GM21825 (cell line): ENCODE data around the gene ZFP91.
"Not testable (repeated sequence)": the region's sequence is repeated elsewhere in the genome, so short reads cannot be mapped to it uniquely, and the experiment has no call there.

Experiments used
- ATAC-seq: cut with Tn5 transposase; IDR thresholded peaks from one replicate; pipeline ENCODE4 v1.9.1; 2021; ENCODE audit warnings: mild to moderate bottlenecking, moderate library complexity; ENCODE audit not compliant: unreplicated experiment

Gene ZFP91, protein sequence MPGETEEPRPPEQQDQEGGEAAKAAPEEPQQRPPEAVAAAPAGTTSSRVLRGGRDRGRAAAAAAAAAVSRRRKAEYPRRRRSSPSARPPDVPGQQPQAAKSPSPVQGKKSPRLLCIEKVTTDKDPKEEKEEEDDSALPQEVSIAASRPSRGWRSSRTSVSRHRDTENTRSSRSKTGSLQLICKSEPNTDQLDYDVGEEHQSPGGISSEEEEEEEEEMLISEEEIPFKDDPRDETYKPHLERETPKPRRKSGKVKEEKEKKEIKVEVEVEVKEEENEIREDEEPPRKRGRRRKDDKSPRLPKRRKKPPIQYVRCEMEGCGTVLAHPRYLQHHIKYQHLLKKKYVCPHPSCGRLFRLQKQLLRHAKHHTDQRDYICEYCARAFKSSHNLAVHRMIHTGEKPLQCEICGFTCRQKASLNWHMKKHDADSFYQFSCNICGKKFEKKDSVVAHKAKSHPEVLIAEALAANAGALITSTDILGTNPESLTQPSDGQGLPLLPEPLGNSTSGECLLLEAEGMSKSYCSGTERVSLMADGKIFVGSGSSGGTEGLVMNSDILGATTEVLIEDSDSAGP

DNA sequence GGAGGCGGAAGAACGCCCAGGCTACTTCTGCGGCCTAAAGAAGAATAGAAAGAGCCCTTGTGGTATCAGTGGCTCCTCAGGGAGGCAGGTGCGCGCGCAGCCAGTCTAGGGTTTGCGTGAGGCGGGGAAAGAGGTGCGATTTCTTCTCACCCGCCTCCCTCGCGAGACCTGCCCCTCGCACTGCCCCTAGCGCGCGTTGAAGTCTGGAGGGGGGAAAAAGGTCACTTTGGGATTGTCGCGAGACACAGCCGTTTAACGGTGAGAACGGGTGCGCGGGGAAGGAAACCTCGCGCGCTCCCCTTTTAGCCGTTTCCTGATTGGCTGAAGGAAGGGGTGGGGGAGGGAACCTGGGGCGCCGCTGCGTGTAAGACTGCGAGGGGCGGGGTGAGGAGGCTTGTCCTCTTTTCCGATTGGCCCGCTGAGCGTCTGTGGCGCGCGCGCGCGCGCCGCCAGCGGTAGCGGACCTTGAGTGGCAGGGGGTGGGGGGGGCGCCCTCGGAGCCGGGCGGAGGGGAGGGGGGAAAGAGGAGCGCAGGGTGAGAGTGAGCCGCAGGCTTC is at the start of gene ZFP91:
ZFP91 (plus strand) TSS at position 429 of the 557 bp plus-strand sequence. CDS start 219 bp downstream, outside the sequence.
- peak; percentile 38 for ATAC-seq

DNA sequence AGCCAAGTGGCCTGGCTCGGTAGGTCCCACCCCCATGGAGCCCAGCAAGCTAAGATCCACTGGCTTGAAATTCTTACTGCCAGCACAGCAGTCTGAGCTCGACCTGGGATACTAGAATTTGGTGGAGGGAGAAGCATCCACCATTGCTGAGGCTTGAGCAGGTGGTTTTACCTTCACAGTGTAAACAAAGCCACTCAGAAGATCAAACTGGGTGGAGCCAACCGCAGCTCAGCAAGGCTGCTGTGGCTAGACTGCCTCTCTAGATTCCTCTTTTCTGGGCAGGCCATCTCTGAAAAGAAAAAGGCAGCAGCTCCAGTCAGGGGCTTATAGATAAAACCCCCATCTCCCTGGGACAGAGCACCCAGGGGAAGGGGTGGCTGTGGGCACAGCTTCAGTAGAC is 48.6 kb upstream of the ZFP91 start:
- no peak for ATAC-seq

DNA sequence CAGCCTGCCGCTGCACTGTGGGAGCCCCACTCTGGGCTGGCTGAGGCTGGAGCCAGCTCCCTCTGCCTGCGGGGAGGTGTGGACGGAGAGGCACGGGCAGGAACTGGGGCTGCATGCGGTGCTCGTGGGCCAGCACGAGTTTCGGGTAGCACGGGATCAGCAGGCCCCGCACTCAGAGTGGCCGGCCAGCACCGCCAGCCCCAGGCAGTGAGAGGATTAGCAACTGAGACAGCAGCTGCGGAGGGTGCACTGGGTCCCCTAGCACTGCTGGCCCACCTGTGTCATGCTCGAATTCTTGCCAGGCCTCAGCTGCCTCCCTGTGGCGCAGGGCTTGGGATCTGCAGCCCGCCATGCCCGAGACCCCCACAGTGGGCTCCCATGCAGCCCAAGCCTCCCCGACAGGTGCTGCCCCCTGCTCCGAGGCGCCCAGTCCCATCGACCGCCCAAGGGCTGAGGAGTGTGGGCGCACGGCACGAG is 47.0 kb upstream of the ZFP91 start:
- no peak for ATAC-seq

DNA sequence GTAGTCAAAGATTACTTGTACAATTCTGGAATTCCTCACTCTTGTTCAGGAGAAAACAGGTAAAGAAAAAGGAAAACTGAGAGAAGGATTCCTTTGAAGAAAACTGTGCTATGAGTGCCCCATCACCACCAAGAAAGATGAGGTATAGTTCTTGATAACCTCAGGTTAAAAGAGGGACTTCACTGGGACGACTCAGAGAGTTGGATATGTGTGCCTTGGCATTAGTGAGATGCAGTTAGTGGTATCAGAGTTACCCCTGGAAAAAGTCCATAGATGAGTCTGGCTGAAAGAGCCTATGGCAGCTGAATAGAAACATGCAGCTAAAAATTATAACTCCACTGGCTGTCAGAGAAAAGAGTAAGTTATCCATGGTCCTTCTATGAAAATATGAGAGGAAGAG is 32.0 kb upstream of the ZFP91 start:
- no peak for ATAC-seq

DNA sequence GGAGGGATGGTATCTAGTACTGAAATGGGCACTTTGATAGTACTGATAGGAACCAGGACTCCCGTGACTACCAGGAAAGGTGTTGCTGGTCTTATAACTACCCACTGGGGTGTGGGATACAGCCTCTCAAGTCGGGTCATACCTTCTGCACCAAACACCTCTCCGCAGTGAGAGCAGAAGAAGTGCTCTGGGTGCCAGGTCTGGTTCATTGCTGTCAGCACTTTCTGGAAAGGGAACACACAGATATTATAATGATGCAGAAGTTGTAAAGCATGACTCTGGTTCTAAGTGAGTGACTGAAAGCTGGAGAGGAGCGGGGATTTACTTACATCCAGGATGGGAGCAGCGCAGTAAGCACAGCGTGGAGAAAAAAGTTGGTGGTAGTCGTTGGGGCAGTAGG is 29.2 kb upstream of the ZFP91 start:
- ATAC-seq = no peak

DNA sequence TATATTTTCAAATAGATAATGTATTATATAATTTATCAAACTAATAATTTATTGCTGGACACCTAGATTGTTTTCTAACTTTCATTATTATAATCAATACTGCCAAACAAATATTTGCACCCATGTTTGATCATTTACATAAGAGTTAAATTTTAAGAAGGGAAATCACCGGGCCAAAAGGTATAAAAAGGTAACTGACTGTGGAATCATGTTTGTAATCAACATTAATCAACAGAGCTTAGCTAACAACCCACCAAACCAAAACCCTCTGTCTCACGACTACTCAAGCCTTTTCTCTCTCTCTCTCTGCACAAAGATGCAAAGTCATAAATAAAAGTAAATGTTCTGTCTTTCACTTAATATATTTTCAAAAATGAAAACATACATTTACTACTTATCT is 18.0 kb upstream of the ZFP91 start:
- ATAC-seq = no peak

DNA sequence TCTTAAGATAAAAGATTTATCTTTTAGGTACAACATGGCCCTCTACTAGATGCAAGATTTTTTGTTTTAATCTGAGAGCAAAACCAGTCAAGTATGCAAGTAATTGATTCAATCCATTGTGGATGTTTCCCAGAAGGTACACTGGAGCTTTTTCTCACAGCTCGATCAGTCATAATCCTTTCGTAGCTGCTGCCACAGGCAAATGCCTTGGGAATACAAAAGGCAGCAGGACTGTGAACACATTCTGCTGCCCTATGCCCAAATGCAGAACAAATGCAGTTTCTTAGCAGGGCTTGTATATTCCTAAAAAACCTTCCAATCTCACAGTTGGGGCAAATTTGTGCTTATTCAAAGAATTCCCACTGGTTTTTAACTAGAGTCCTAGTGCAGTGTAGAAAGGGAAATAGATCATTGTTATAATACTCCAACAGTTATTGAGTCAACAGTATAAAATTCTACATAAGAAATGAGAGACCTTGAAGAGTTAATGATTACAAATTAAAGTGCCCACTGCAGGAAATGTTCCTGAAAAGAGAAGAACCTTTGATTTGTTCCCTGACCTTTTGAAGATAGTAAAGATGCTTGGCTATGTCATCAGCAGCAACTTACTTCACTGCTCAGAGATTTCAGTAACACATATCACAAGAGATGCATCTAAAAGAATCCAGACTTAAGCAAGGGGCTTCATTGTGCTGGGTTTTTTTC is 17.3 kb upstream of the ZFP91 start:
- no peak for ATAC-seq

DNA sequence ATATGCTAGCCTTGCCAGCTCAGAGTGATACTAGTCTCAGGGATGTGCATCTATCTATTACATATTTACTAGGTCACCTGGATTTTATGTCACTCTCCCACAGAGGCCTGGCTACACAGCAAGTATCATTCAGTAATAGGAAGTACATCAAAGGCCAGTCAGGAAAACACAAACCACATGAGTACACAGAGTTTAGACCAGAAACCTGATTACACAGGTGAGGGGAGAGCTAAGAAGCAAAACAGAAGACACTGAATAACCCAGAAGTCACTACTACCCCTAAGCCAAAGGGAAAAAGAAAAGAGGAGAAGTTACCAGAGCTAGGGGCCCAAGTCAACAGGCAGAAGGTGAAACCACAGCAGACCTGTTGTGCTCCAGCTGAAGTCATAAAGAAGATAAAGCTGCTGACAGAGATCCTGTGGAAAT is 16.5 kb upstream of the ZFP91 start:
- peak; percentile 93 for ATAC-seq

DNA sequence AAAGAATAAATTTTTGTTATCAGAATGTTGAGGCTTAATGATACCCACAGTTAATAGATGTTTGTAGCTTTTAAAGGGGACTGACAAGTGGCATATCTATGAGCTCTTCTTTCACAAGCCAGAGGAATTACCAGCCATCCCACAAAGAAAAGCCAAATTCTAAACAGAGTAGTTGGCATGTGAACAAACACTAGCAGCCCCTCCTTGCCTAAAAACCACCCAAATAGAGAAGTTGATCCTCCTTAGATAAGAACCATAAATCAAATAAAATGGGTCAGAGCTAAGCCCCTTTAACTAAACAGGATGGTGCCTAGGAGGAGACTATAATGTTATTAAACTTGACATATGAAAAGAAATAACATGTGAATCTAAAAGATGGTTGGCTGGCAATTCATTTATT is 14.6 kb upstream of the ZFP91 start:
- ATAC-seq = no peak

DNA sequence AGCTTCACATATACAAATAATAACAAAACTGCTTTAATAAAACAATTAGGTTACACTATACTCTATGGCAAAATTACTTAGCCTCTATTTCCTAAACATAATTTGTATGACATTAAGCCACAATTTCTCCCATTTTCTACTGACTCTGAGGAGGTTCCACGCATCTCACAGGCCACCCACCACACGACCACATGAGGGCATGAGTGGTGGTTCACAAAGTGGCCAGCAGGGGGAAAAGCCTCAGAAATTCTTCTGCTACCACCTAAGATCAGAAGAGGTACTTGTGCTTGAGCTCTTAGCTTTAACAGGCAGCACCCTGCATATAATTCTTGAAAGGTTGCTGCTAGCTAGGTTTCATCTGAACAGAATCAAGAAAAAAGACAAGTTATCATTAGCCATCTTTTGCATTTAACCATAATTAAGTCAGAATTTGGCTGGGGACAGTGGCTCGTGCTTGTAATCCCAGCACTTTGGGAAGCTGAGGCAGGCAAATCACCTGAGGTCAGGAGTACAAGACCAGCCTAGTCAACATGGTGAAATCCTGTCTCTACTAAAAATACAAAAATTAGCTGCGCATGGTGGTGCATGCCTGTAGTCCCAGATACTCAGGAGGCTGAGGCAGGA is 10.9 kb upstream of the ZFP91 start:
- peak; percentile 82 for ATAC-seq

DNA sequence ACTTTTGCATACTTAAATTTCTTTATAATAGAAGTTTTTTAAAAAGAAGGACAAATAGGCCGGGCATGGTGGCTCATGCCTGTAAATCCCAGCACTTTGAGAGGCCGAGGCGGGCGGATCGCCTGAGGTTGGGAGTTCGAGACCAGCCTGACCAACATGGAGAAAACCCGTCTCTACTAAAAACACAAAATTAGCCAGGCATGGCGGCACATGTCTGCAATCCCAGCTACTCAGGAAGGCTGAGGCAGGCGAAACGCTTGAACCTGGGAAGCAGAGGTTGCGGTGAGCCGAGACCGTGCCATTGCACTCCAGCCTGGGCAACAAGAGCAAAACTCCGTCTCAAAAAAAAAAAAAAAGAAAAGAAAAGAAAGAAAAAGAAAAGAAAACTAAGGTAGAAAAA is 6.0 kb upstream of the ZFP91 start:
- not testable (repeated sequence) for ATAC-seq

DNA sequence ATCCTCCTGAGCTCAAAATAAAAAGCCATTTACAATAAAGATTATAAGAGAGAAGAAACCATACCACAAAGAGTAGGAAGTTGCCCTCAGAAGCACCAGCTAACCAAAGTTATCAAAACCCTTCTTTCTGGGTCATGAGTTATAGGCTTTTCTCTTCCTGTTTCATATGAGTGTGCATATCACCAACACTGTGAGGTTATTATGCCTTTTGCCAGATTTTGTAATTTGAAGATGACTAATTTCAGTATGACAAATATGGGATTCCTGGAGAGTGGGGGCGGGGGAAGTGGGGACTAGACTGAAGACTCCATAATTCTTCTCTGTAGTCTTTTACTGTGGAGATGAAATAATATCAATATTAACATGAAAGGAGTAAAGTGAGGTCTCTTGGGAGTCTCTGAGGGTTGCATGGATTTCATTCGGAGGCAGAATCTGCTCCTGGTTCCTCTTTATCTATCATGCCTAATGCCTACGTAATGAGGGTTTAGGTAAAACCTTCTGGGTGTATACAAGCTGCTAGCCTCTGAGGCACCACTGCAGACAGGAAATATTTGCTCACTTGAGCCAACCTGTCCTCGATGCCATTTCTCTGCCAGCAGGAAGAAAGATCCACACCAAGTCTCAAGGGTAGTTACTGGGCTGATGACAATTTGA is 5.3 kb upstream of the ZFP91 start:
- ATAC-seq = peak; percentile 21

DNA sequence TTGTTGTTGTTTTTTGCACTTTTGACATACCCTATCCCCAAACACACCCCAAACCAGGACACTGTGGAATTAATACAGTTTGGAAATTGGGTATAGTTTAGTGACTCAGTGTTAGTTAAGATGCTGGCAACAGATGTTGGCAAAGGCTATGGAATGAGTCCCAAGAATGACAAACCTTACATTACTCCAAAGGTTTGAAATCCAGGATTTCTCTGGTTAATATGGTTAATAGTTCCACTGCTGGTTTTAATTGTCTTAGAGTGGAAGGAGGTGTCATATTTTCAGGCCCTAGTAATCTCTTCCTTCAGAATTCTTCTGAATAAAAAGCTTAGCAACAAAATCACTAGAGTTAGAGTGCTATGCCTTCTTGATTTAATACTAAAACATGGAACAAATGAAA is 4.0 kb upstream of the ZFP91 start:
- no peak for ATAC-seq

DNA sequence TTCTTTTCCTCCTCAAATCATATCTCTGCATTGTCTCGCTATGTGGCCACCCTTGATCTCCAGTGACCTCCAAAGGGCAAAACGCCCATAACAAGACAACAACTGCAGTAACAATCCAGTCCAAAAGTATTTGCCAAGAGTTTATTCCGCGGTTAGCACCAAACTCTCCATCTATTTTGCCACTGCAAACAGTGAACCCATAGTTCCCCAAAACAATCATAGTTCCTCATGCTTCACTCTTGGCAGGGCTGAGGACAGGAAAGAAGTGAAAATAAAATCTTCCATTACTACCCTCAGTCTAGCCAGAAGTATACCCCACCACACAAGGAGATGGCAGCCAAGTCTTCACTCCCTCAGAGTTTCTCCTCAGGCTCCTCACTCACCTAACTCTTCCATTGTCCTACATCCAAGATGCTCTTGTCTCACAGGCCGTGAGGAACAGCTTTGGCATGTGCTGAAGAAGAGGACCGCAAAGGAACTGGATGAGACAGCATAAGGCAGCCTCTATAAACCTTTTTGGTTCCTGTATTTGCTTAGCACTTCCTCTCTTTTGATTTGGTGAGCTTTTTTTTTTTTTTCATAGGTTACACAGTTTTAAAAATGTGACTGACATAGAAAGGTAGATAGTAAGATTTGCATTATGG is 3.4 kb upstream of the ZFP91 start, which contains the start of gene LPXN:
LPXN (minus strand) TSS at position 480 of the 644 bp plus-strand sequence; CDS start at position 396, 84 bp downstream.
- no peak for ATAC-seq

DNA sequence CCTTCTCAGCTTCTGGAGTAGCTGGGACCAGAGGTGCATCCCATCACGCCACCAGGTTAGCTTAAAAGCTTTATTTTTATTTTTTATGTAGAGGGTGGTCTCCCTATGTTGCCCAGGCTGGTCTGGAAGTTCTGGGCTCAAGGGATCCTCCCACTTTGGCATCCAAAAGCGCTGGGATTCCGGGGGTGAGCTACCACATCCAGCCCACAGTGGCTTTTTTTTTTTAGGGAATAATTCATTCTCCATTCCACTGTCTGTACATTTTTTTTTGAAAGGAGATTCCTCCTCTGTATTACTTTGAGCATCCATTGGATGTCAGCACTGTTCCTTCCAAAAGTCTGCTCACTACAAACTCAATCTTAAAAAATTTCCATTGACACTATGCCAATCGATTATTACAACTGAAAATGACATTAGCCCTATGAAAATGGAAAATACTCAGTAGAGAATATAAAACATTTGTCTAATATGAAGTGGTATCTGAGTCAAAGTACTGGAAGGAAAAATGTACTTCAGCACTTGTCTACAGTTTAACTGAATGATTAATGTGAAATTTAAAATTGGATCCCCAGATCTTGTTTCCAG is 1.9 kb upstream of the ZFP91 start:
- no peak for ATAC-seq

DNA sequence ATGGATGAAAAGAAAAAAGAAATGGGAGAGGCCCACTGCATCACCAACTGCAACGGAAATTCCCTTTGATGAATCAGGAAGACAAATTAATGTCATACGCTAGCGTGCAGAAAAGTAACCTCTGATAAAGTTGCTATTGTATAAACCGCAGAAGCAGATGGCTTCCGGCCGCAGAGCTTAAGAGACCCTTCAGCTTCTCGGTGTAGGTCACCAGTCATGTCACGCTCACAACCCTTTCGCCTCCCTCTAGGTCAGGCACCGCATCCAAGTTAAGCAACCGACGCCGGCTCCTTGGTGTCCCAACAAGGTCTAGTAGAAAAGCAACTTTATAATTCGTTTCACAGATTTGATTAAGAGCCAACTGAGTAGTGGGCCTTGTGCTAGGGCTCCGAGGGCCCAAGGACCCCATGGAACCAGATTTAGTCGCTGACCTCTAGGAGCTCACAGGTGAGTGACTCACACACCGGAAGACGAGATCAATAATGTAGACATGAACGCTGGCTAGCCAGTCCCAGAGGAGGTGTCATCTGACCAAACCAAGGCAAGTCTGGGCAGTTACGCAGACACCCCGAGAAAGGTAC is 1.2 kb upstream of the ZFP91 start:
- peak; percentile 45 for ATAC-seq

DNA sequence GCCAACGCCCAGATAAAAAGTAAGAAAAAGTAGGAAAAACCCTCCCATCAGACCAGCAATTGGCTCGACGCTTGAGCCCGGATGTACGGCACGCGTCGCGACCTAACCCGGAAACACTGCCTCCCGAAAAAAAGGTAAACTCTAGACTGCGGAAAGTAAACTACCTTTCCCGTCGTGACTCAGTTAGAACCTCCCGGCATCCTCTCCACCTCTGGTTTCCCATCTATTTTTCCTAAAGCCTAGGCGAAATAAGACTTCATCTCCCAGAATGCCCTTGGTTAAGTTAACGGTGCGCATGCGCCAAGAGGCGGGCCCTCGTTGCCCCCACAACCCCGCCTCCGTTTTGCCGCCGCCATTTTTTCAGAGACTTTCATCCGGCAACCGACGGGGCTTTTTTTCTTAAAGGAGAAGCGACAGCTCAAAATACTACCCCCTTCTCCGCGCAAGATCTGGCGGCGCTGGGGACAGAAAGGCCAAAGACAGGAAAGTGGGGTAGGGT is 678 bp upstream of the ZFP91 start:
- no peak for ATAC-seq

DNA sequence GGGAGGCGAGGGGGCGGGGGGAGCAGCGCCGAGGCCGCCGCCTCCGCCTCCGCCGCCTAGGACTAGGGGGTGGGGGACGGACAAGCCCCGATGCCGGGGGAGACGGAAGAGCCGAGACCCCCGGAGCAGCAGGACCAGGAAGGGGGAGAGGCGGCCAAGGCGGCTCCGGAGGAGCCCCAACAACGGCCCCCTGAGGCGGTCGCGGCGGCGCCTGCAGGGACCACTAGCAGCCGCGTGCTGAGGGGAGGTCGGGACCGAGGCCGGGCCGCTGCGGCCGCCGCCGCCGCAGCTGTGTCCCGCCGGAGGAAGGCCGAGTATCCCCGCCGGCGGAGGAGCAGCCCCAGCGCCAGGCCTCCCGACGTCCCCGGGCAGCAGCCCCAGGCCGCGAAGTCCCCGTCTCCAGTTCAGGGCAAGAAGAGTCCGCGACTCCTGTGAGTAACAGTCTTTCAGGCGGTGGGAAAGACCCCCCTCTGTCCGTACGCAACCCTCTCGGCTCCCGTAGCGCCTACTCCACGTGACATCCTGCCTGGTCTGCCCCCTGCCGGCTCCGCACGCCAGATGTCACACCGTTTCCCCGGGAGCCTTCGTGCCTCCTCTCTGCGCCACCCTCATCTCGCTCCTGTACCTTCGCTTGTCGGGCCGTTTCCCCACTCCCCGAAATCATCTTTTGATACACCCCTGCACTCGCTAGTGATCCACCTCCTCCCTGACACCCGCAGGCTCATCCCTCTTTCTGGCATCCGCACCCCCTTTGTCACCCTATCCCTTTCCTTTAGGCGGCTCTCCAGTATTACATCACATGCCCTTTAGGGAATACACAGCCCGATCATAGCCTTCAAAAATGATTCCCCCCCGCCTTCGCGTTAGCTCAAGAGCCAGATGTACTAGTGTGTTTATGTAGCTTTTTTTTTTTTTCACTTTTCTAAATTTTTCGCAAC is 598 bp downstream of the ZFP91 start:
- ATAC-seq = peak; percentile 35
